SK-N-SH (cell line): ENCODE data around the gene GYPC. TPM values are rescaled to one million over a fixed set of nuclear protein-coding genes. Genes with fewer than 3 reads are reported as not detected.

Source experiments
- CTCF ChIA-PET: fragments of 300-600, 350-600 bp; formaldehyde crosslinking; extraction: SDS; loops from one replicate; lab custom pipeline; 2021; lab: Yijun Ruan, JAX
- POLR2A ChIA-PET: fragments of 350-600 bp; sonication (Branson Sonifier 250); formaldehyde crosslinking; extraction: SDS; loops from one replicate; lab custom pipeline; 2020; ENCODE audit warnings: antibody characterized with exemption, inconsistent platforms; lab: Yijun Ruan, JAX
- DNase-seq: peaks from one replicate; pipeline ENCODE4 v3.0.0; 2012
- H2AFZ ChIP-seq: fragments of 200-600 bp; sonication (generic); 2 replicates; pipeline ENCODE4 v1.8.1; 2016; ENCODE audit warnings: antibody characterized with exemption, mild to moderate bottlenecking, low read depth
- H3F3A ChIP-seq: fragments of 200-600 bp; sonication (generic); replicated peaks from 2 replicates; pipeline ENCODE3; 2016; ENCODE audit warnings: antibody characterized with exemption, mild to moderate bottlenecking; ENCODE audit not compliant: insufficient read depth
- H3K27ac ChIP-seq, 2 experiments: fragments of 200-500 bp in 1 of 2; fragments of 200-600 bp in 1 of 2; sonication (Bioruptor generic) in 1 of 2; sonication (generic), shearing (Covaris generic) in 1 of 2; 2 replicates each; pipeline versions ENCODE4 v1.5.1 to v1.6.1; 2014 to 2016; ENCODE audit warnings: low read depth in 2 of 2, inconsistent platforms in 1 of 2, low read length in 1 of 2, mild to moderate bottlenecking in 1 of 2, mixed read lengths in 1 of 2
- H3K27me3 ChIP-seq: fragments of 200-600 bp; sonication (generic), shearing (Covaris generic); 2 replicates; pipeline ENCODE4 v1.6.1; 2016; ENCODE audit warnings: mixed run types; ENCODE audit not compliant: insufficient read depth
- H3K36me3 ChIP-seq, 2 experiments: fragments of 200-500 bp in 1 of 2; fragments of 200-600 bp in 1 of 2; sonication (Bioruptor generic) in 1 of 2; sonication (generic) in 1 of 2; replicated peaks in 1 of 2; 2 replicates each; pipeline versions ENCODE3 to v1.5.1; 2014 to 2016; ENCODE audit warnings: low read length in 1 of 2, mild to moderate bottlenecking in 1 of 2; ENCODE audit not compliant: insufficient read depth in 2 of 2, control insufficient read depth in 1 of 2
- H3K4me1 ChIP-seq, 2 experiments: fragments of 200-500 bp in 1 of 2; fragments of 200-600 bp in 1 of 2; sonication (Bioruptor generic) in 1 of 2; sonication (generic), shearing (Covaris generic) in 1 of 2; 2 replicates each; pipeline versions ENCODE4 v1.5.1 to v1.6.1; 2014 to 2016; ENCODE audit warnings: low read depth in 1 of 2, low read length in 1 of 2, mixed run types in 1 of 2; ENCODE audit not compliant: insufficient read depth in 2 of 2, control insufficient read depth in 1 of 2
- H3K4me2 ChIP-seq: fragments of 200-600 bp; sonication (generic), shearing (Covaris generic); 2 replicates; pipeline ENCODE4 v1.6.1; 2017; ENCODE audit warnings: mixed run types
- H3K4me3 ChIP-seq, 2 experiments: fragments of 200-500 bp in 1 of 2; fragments of 200-600 bp in 1 of 2; sonication (Bioruptor generic) in 1 of 2; sonication (generic), shearing (Covaris generic) in 1 of 2; 2 replicates each; pipeline versions ENCODE4 v1.5.1 to v1.8.1; 2014 to 2016; ENCODE audit warnings: low read depth in 2 of 2, inconsistent platforms in 1 of 2, low read length in 1 of 2, mild to moderate bottlenecking in 1 of 2, mixed read lengths in 1 of 2, moderate library complexity in 1 of 2
- H3K79me2 ChIP-seq: fragments of 200-600 bp; sonication (generic); 2 replicates; pipeline ENCODE4 v1.8.1; 2017; ENCODE audit warnings: mild to moderate bottlenecking; ENCODE audit not compliant: insufficient read depth
- H3K9ac ChIP-seq: fragments of 200-600 bp; sonication (generic); 2 replicates; pipeline ENCODE4 v1.6.1; 2017; ENCODE audit warnings: mixed run types
- H3K9me2 ChIP-seq: fragments of 200-600 bp; sonication (generic); 2 replicates; pipeline ENCODE4 v1.6.1; 2017; ENCODE audit warnings: mixed run types
- H3K9me3 ChIP-seq: fragments of 200-600 bp; sonication (generic); 2 replicates; pipeline ENCODE4 v1.6.1; 2017; ENCODE audit warnings: mixed run types, mild to moderate bottlenecking, moderate library complexity
- H4K20me1 ChIP-seq: fragments of 200-600 bp; sonication (generic); 2 replicates; pipeline ENCODE4 v1.6.1; 2017; ENCODE audit warnings: mild to moderate bottlenecking, mixed run types; ENCODE audit not compliant: insufficient read depth
- CHD2 ChIP-seq: fragments of 150-350 bp; IDR thresholded peaks from 2 replicates; pipeline ENCODE4 v1.6.1; 2018; ENCODE audit warnings: low read length; ENCODE audit not compliant: partially characterized antibody
- ELF1 ChIP-seq: IDR thresholded peaks from 2 replicates; pipeline ENCODE4 v1.4.0; 2012
- EZH2phosphoT487 ChIP-seq: fragments of 200-600 bp; sonication (generic); IDR thresholded peaks from 2 replicates; pipeline ENCODE4 v1.6.1; 2017; ENCODE audit warnings: low read depth, mixed run types, mild to moderate bottlenecking, antibody characterized with exemption, moderate library complexity, borderline replicate concordance
- FOSL2 ChIP-seq: IDR thresholded peaks from 2 replicates; pipeline ENCODE4 v1.4.0; 2012; ENCODE audit warnings: low read depth, mild to moderate bottlenecking, moderate library complexity, borderline replicate concordance
- GABPA ChIP-seq: IDR thresholded peaks from 2 replicates; pipeline ENCODE4 v1.4.0; 2012; ENCODE audit warnings: low read depth, mild to moderate bottlenecking
- MAX ChIP-seq: IDR thresholded peaks from 2 replicates; pipeline ENCODE4 v1.4.0; 2012; ENCODE audit warnings: low read depth
- MEF2A ChIP-seq: IDR thresholded peaks from 2 replicates; pipeline ENCODE4 v1.4.0; 2012; ENCODE audit warnings: low read depth, borderline replicate concordance
- MXI1 ChIP-seq: IDR thresholded peaks from 2 replicates; pipeline ENCODE4 v1.6.1; 2012; ENCODE audit warnings: mild to moderate bottlenecking, low read depth, low read length, improper control_type of control experiment
- NFIC ChIP-seq: IDR thresholded peaks from 2 replicates; pipeline ENCODE4 v1.4.0; 2012; ENCODE audit warnings: borderline replicate concordance
- NRF1 ChIP-seq: IDR thresholded peaks from 2 replicates; pipeline ENCODE4 v1.6.1; 2012; ENCODE audit warnings: low read depth, mild to moderate bottlenecking, low read length
- PBX3 ChIP-seq: IDR thresholded peaks from 2 replicates; pipeline ENCODE4; 2012
- POLR2AphosphoS5 ChIP-seq: IDR thresholded peaks from 2 replicates; pipeline ENCODE4 v1.6.1; 2012; ENCODE audit warnings: low read depth, low read length
- RAD21 ChIP-seq: IDR thresholded peaks from 2 replicates; pipeline ENCODE4 v1.6.1; 2012; ENCODE audit warnings: mild to moderate bottlenecking, low read length
- REST ChIP-seq: IDR thresholded peaks from 2 replicates; pipeline ENCODE4 v1.6.1; 2012; ENCODE audit warnings: mild to moderate bottlenecking, low read depth, low read length, moderate library complexity
- RXRA ChIP-seq: IDR thresholded peaks from 2 replicates; pipeline ENCODE4 v1.4.0; 2012; ENCODE audit warnings: low read depth, mild to moderate bottlenecking, borderline replicate concordance
- TAF1 ChIP-seq: IDR thresholded peaks from 2 replicates; pipeline ENCODE4 v1.6.1; 2012; ENCODE audit warnings: low read depth, mild to moderate bottlenecking, low read length, moderate library complexity, borderline replicate concordance
- TCF12 ChIP-seq: IDR thresholded peaks from 2 replicates; pipeline ENCODE4 v1.4.0; 2012
- TEAD4 ChIP-seq: IDR thresholded peaks from 2 replicates; pipeline ENCODE4 v1.4.0; 2012; ENCODE audit warnings: mild to moderate bottlenecking, borderline replicate concordance; ENCODE audit not compliant: insufficient read depth
- USF1 ChIP-seq: IDR thresholded peaks from 2 replicates; pipeline ENCODE4 v1.4.0; 2012; ENCODE audit warnings: low read depth, borderline replicate concordance
- USF2 ChIP-seq: fragments of 150-350 bp; IDR thresholded peaks from 2 replicates; pipeline ENCODE4 v1.6.1; 2017; ENCODE audit warnings: antibody characterized with exemption, low read length, low read depth, borderline replicate concordance
- ZBTB33 ChIP-seq: IDR thresholded peaks from 2 replicates; pipeline ENCODE4 v1.4.0; 2012; ENCODE audit warnings: low read depth, borderline replicate concordance
- WGBS: methylation state at CpG from one replicate; pipeline ENCODE4 v1.1.6; 2017; ENCODE audit warnings: low lambda C conversion rate; 5-methylcytosine and 5-hydroxymethylcytosine counted together
- polyA plus RNA-seq, 3 experiments: library from polyadenylated mRNA; depleted of rRNA; stranded (reverse); fragments of >200 nt; gene quantifications; 2 replicates each; pipeline ENCODE4 v1.2.3, GENCODE V29; 2012

Gene GYPC
- polyA plus RNA-seq, 1 of the 3 experiments (the other 2 are of a cell fraction): not detected

- no peak for TF ChIP-seq POLR2AphosphoS5
Observed at GRCh38 chr2:126669772-126670171, 13.8 kb downstream of the GYPC start (continued).

GRCh38 chr2:126671488-126671887 is 15.5 kb downstream of the GYPC start:
- Histone ChIP-seq H3K9me2 (no peaks in the 10 kb centered on the region), H3K4me1 (no peaks in the 10 kb centered on the region), H3K9me3 (no peaks in the 10 kb centered on the region), H3K4me2 (no peak overlapping the region), H3K4me3 (no peak overlapping the region), H3K27ac (no peak overlapping the region), H4K20me1 (no peaks in the 10 kb centered on the region), H3K9ac (no peak overlapping the region), H3K27me3 (no peaks in the 10 kb centered on the region)
- WGBS: 20% methylated on average over 6 of the region's 7 CpGs
- CTCF ChIA-PET: no interaction called here
- TF ChIP-seq MAX (no peak), ZBTB33 (no peak), EZH2phosphoT487 (no peak), CHD2 (no peak), USF1 (no peak), USF2 (no peak), ELF1 (no peak), REST (no peak), TAF1 (no peak), TCF12 (no peak), RXRA (no peak), MEF2A (no peak), GABPA (no peak), NRF1 (no peak), MXI1 (no peak), RAD21 (no peak), TEAD4 (no peak), NFIC (no peak), FOSL2 (no peak), PBX3 (no peak)
- TF ChIP-seq, all 33 proteins: peak for 0
- DNase-seq: no peak
- POLR2A ChIA-PET: no interaction called here
- H2AFZ ChIP-seq: no peak overlapping the region
- H3K79me2 ChIP-seq: no peaks in the 10 kb centered on the region
- H3K36me3 ChIP-seq: no peaks in the 10 kb centered on the region
- no peaks in the 10 kb centered on the region for H3F3A ChIP-seq
